SK-N-SH (cell line): ENCODE measurements around the gene SOAT2. TPM values are rescaled to one million over a fixed set of nuclear protein-coding genes. Genes with fewer than 3 reads are reported as not detected.
A peak's percentile ranks its signal among the peaks of the same experiment; 100 is the strongest.

ENCODE experiments used
- CTCF ChIA-PET: fragments of 300-600, 350-600 bp; formaldehyde crosslinking; extraction: SDS; loops from one replicate; lab custom pipeline; 2021; lab: Yijun Ruan, JAX
- POLR2A ChIA-PET: fragments of 350-600 bp; sonication (Branson Sonifier 250); formaldehyde crosslinking; extraction: SDS; loops from one replicate; lab custom pipeline; 2020; ENCODE audit warnings: antibody characterized with exemption, inconsistent platforms; lab: Yijun Ruan, JAX
- DNase-seq: peaks from one replicate; pipeline ENCODE4 v3.0.0; 2012
- H2AFZ ChIP-seq: fragments of 200-600 bp; sonication (generic); 2 replicates; pipeline ENCODE4 v1.8.1; 2016; ENCODE audit warnings: antibody characterized with exemption, mild to moderate bottlenecking, low read depth
- H3F3A ChIP-seq: fragments of 200-600 bp; sonication (generic); replicated peaks from 2 replicates; pipeline ENCODE3; 2016; ENCODE audit warnings: antibody characterized with exemption, mild to moderate bottlenecking; ENCODE audit not compliant: insufficient read depth
- H3K27ac ChIP-seq, 2 experiments: fragments of 200-500 bp in 1 of 2; fragments of 200-600 bp in 1 of 2; sonication (Bioruptor generic) in 1 of 2; sonication (generic), shearing (Covaris generic) in 1 of 2; 2 replicates each; pipeline versions ENCODE4 v1.5.1 to v1.6.1; 2014 to 2016; ENCODE audit warnings: low read depth in 2 of 2, inconsistent platforms in 1 of 2, low read length in 1 of 2, mild to moderate bottlenecking in 1 of 2, mixed read lengths in 1 of 2
- H3K27me3 ChIP-seq: fragments of 200-600 bp; sonication (generic), shearing (Covaris generic); 2 replicates; pipeline ENCODE4 v1.6.1; 2016; ENCODE audit warnings: mixed run types; ENCODE audit not compliant: insufficient read depth
- H3K36me3 ChIP-seq, 2 experiments: fragments of 200-500 bp in 1 of 2; fragments of 200-600 bp in 1 of 2; sonication (Bioruptor generic) in 1 of 2; sonication (generic) in 1 of 2; replicated peaks in 1 of 2; 2 replicates each; pipeline versions ENCODE3 to v1.5.1; 2014 to 2016; ENCODE audit warnings: low read length in 1 of 2, mild to moderate bottlenecking in 1 of 2; ENCODE audit not compliant: insufficient read depth in 2 of 2, control insufficient read depth in 1 of 2
- H3K4me1 ChIP-seq, 2 experiments: fragments of 200-500 bp in 1 of 2; fragments of 200-600 bp in 1 of 2; sonication (Bioruptor generic) in 1 of 2; sonication (generic), shearing (Covaris generic) in 1 of 2; 2 replicates each; pipeline versions ENCODE4 v1.5.1 to v1.6.1; 2014 to 2016; ENCODE audit warnings: low read depth in 1 of 2, low read length in 1 of 2, mixed run types in 1 of 2; ENCODE audit not compliant: insufficient read depth in 2 of 2, control insufficient read depth in 1 of 2
- H3K4me2 ChIP-seq: fragments of 200-600 bp; sonication (generic), shearing (Covaris generic); 2 replicates; pipeline ENCODE4 v1.6.1; 2017; ENCODE audit warnings: mixed run types
- H3K4me3 ChIP-seq, 2 experiments: fragments of 200-500 bp in 1 of 2; fragments of 200-600 bp in 1 of 2; sonication (Bioruptor generic) in 1 of 2; sonication (generic), shearing (Covaris generic) in 1 of 2; 2 replicates each; pipeline versions ENCODE4 v1.5.1 to v1.8.1; 2014 to 2016; ENCODE audit warnings: low read depth in 2 of 2, inconsistent platforms in 1 of 2, low read length in 1 of 2, mild to moderate bottlenecking in 1 of 2, mixed read lengths in 1 of 2, moderate library complexity in 1 of 2
- H3K79me2 ChIP-seq: fragments of 200-600 bp; sonication (generic); 2 replicates; pipeline ENCODE4 v1.8.1; 2017; ENCODE audit warnings: mild to moderate bottlenecking; ENCODE audit not compliant: insufficient read depth
- H3K9ac ChIP-seq: fragments of 200-600 bp; sonication (generic); 2 replicates; pipeline ENCODE4 v1.6.1; 2017; ENCODE audit warnings: mixed run types
- H3K9me2 ChIP-seq: fragments of 200-600 bp; sonication (generic); 2 replicates; pipeline ENCODE4 v1.6.1; 2017; ENCODE audit warnings: mixed run types
- H3K9me3 ChIP-seq: fragments of 200-600 bp; sonication (generic); 2 replicates; pipeline ENCODE4 v1.6.1; 2017; ENCODE audit warnings: mixed run types, mild to moderate bottlenecking, moderate library complexity
- H4K20me1 ChIP-seq: fragments of 200-600 bp; sonication (generic); 2 replicates; pipeline ENCODE4 v1.6.1; 2017; ENCODE audit warnings: mild to moderate bottlenecking, mixed run types; ENCODE audit not compliant: insufficient read depth
- CTCF ChIP-seq: fragments of 200-600 bp; sonication (generic); IDR thresholded peaks from 2 replicates; pipeline ENCODE4 v1.6.1; 2017; ENCODE audit warnings: antibody characterized with exemption, mild to moderate bottlenecking, moderate library complexity
- FOSL2 ChIP-seq: IDR thresholded peaks from 2 replicates; pipeline ENCODE4 v1.4.0; 2012; ENCODE audit warnings: low read depth, mild to moderate bottlenecking, moderate library complexity, borderline replicate concordance
- GATA2 ChIP-seq: sonication (generic); formaldehyde crosslinking; IDR thresholded peaks from 2 replicates; pipeline ENCODE4 v1.5.0; 2020; ENCODE audit warnings: mild to moderate bottlenecking, missing genetic modification reagents
- IRF3 ChIP-seq: fragments of 150-350 bp; IDR thresholded peaks from 2 replicates; pipeline ENCODE4 v1.6.1; 2016; ENCODE audit warnings: mild to moderate bottlenecking, low read depth, low read length
- JUND ChIP-seq: IDR thresholded peaks from 2 replicates; pipeline ENCODE4 v1.4.0; 2012
- MAX ChIP-seq: IDR thresholded peaks from 2 replicates; pipeline ENCODE4 v1.4.0; 2012; ENCODE audit warnings: low read depth
- MEF2A ChIP-seq: IDR thresholded peaks from 2 replicates; pipeline ENCODE4 v1.4.0; 2012; ENCODE audit warnings: low read depth, borderline replicate concordance
- NFIC ChIP-seq: IDR thresholded peaks from 2 replicates; pipeline ENCODE4 v1.4.0; 2012; ENCODE audit warnings: borderline replicate concordance
- POLR2AphosphoS5 ChIP-seq: IDR thresholded peaks from 2 replicates; pipeline ENCODE4 v1.6.1; 2012; ENCODE audit warnings: low read depth, low read length
- RAD21 ChIP-seq: IDR thresholded peaks from 2 replicates; pipeline ENCODE4 v1.6.1; 2012; ENCODE audit warnings: mild to moderate bottlenecking, low read length
- REST ChIP-seq: IDR thresholded peaks from 2 replicates; pipeline ENCODE4 v1.6.1; 2012; ENCODE audit warnings: mild to moderate bottlenecking, low read depth, low read length, moderate library complexity
- RFX5 ChIP-seq: IDR thresholded peaks from 2 replicates; pipeline ENCODE4 v1.6.1; 2012; ENCODE audit warnings: mild to moderate bottlenecking, improper control_type of control experiment, low read length
- RXRA ChIP-seq: IDR thresholded peaks from 2 replicates; pipeline ENCODE4 v1.4.0; 2012; ENCODE audit warnings: low read depth, mild to moderate bottlenecking, borderline replicate concordance
- SMC3 ChIP-seq: IDR thresholded peaks from 2 replicates; pipeline ENCODE4 v1.6.1; 2012; ENCODE audit warnings: low read depth, low read length, improper control_type of control experiment
- TAF1 ChIP-seq: IDR thresholded peaks from 2 replicates; pipeline ENCODE4 v1.6.1; 2012; ENCODE audit warnings: low read depth, mild to moderate bottlenecking, low read length, moderate library complexity, borderline replicate concordance
- TCF12 ChIP-seq: IDR thresholded peaks from 2 replicates; pipeline ENCODE4 v1.4.0; 2012
- USF2 ChIP-seq: fragments of 150-350 bp; IDR thresholded peaks from 2 replicates; pipeline ENCODE4 v1.6.1; 2017; ENCODE audit warnings: antibody characterized with exemption, low read length, low read depth, borderline replicate concordance
- YY1 ChIP-seq: IDR thresholded peaks from 2 replicates; pipeline ENCODE4 v1.4.0; 2012; ENCODE audit warnings: low read depth, mild to moderate bottlenecking
- ZBTB33 ChIP-seq: IDR thresholded peaks from 2 replicates; pipeline ENCODE4 v1.4.0; 2012; ENCODE audit warnings: low read depth, borderline replicate concordance
- WGBS: methylation state at CpG from one replicate; pipeline ENCODE4 v1.1.6; 2017; ENCODE audit warnings: low lambda C conversion rate; 5-methylcytosine and 5-hydroxymethylcytosine counted together
- polyA plus RNA-seq, 3 experiments: library from polyadenylated mRNA; depleted of rRNA; stranded (reverse); fragments of >200 nt; gene quantifications; 2 replicates each; pipeline ENCODE4 v1.2.3, GENCODE V29; 2012

SOAT2 gene
- polyA plus RNA-seq, 1 of the 3 experiments (the other 2 are of a cell fraction), result 0.18 TPM

- no peak for TF ChIP-seq GATA2 (CRISPR knock-in tag)
These were observed 35.1 kb upstream of the SOAT2 start (continued) for GRCh38 chr12:53067993-53068770.

GRCh38 chr12:53068811-53069585 is 34.3 kb upstream of the SOAT2 start:
- Histone ChIP-seq H2AFZ (no peak overlapping the region), H4K20me1 (no peaks in the 10 kb centered on the region), H3K9ac (no peak overlapping the region), H3K4me2 (no peak overlapping the region), H3F3A (peaks cover 31% of the 10 kb centered on the region), H3K27ac (peak overlapping the region in 1 of 2 experiments; percentile 37; a peak in 1 of 4 replicates), H3K36me3 (peaks cover 3 to 8% of the 10 kb centered on the region in 2 experiments), H3K79me2 (0 out of 2 replicates have a peak, but pooled peaks cover 6% of the 10 kb centered on the region), H3K9me3 (no peaks in the 10 kb centered on the region), H3K9me2 (no peaks in the 10 kb centered on the region), H3K27me3 (no peaks in the 10 kb centered on the region), H3K4me3 (no peak overlapping the region), H3K4me1 (peaks cover 28 to 39% of the 10 kb centered on the region in 2 experiments)
- 93% methylated on average over 15 of the region's 15 CpGs for WGBS
- ChIA-PET POLR2A (interaction anchor here (1.2 to 2.1 kb wide), 3 partner anchors 11 to 15 kb away, joined by 3 to 5 read pairs (median 4); partner anchors contain the start of gene SPRYD3), CTCF (interaction anchor here (0.5 to 14.5 kb wide), 7 partner anchors 10 to 143 kb away, joined by 3 to 385 read pairs (median 3); partner anchors contain the start of genes IGFBP6, SOAT2, SPRYD3 and TNS2)
- DNase-seq, result no peak
- TF ChIP-seq ZBTB33 (no peak), SMC3 (no peak), TCF12 (no peak), MEF2A (no peak), YY1 (no peak), RAD21 (no peak), GATA2 (CRISPR knock-in tag) (no peak), RFX5 (no peak), JUND (no peak), TAF1 (no peak), IRF3 (no peak), RXRA (no peak), POLR2AphosphoS5 (no peak), NFIC (no peak), USF2 (no peak), FOSL2 (no peak), CTCF (no peak), MAX (no peak), REST (no peak)
